ENCODE measurements around the gene MDFIC.

- TF ChIP-seq RXRA (IDR thresholded peaks at IDR 0.05) (no peak), TAF1 (conservative IDR thresholded peaks at IDR 0.05) (no peak), JUND (IDR thresholded peaks at IDR 0.05) (no peak), SP1 (IDR thresholded peaks at IDR 0.05) (no peak), REST (IDR thresholded peaks at IDR 0.05) (no peak), NR2F2 (IDR thresholded peaks at IDR 0.05) (no peak), RAD21 (IDR thresholded peaks at IDR 0.05) (no peak)
- TF ChIP-seq, protein P1, sequence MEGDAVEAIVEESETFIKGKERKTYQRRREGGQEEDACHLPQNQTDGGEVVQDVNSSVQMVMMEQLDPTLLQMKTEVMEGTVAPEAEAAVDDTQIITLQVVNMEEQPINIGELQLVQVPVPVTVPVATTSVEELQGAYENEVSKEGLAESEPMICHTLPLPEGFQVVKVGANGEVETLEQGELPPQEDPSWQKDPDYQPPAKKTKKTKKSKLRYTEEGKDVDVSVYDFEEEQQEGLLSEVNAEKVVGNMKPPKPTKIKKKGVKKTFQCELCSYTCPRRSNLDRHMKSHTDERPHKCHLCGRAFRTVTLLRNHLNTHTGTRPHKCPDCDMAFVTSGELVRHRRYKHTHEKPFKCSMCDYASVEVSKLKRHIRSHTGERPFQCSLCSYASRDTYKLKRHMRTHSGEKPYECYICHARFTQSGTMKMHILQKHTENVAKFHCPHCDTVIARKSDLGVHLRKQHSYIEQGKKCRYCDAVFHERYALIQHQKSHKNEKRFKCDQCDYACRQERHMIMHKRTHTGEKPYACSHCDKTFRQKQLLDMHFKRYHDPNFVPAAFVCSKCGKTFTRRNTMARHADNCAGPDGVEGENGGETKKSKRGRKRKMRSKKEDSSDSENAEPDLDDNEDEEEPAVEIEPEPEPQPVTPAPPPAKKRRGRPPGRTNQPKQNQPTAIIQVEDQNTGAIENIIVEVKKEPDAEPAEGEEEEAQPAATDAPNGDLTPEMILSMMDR (IDR thresholded peaks at IDR 0.05; ENCODE audit: low read depth, low read length, missing input control) = no peak
- TF ChIP-seq, protein P2, sequence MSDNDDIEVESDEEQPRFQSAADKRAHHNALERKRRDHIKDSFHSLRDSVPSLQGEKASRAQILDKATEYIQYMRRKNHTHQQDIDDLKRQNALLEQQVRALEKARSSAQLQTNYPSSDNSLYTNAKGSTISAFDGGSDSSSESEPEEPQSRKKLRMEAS (IDR thresholded peaks at IDR 0.05) = no peak
Observed at GRCh38 chr7:114981323-114981722, 59.4 kb downstream of the MDFIC start.

All from liver (tissue), 3 donors.